Upper lobe of left lung (tissue), 4 donors: Measurements from ENCODE around the gene STXBP3.

Experiments used
- CTCF ChIP-seq, 6 experiments: fragments of 450-650 bp in 4 of 6; fragments of 200-600 bp in 2 of 6; sonication (generic) in 2 of 6; IDR thresholded peaks; one replicate each; pipeline ENCODE4 v1.5.1; 2016 to 2019; ENCODE audit warnings: antibody characterized with exemption in 6 of 6
- EP300 ChIP-seq, 4 donors: sonication (generic); formaldehyde crosslinking; IDR thresholded peaks; one replicate each; pipeline ENCODE4 v1.5.1; 2017; ENCODE audit warnings: antibody characterized with exemption in 4 of 4, control low read depth in 2 of 4
- POLR2A ChIP-seq, 4 donors: fragments of 450-650 bp; IDR thresholded peaks; one replicate each; pipeline ENCODE4 v1.5.1; 2016 to 2017; ENCODE audit warnings: antibody characterized with exemption in 4 of 4, mild to moderate bottlenecking in 2 of 4
- POLR2AphosphoS5 ChIP-seq, 2 donors: sonication (generic); formaldehyde crosslinking; IDR thresholded peaks; one replicate each; pipeline ENCODE4 v1.5.1; 2017; ENCODE audit warnings: antibody characterized with exemption in 2 of 2

- TF ChIP-seq CTCF (IDR thresholded peaks at IDR 0.05) (no peak), POLR2A (IDR thresholded peaks at IDR 0.05) (no peak), POLR2AphosphoS5 (IDR thresholded peaks at IDR 0.05) (no peak), EP300 (IDR thresholded peaks at IDR 0.05) (no peak)
Measured at GRCh38 chr1:108803548-108803947, 57.1 kb downstream of the STXBP3 start.
